Ramos (cell line): Measurements from ENCODE around the gene FBXL5.

ENCODE experiments used
- in situ Hi-C: fragments of 300-500 bp; cut with MboI; formaldehyde crosslinking; loops from one replicate; pipeline ENCODE4 v1.14.3; 2022; ENCODE audit warnings: low sequenced_read_pairs; ENCODE audit not compliant: unreplicated experiment

Gene FBXL5

DNA sequence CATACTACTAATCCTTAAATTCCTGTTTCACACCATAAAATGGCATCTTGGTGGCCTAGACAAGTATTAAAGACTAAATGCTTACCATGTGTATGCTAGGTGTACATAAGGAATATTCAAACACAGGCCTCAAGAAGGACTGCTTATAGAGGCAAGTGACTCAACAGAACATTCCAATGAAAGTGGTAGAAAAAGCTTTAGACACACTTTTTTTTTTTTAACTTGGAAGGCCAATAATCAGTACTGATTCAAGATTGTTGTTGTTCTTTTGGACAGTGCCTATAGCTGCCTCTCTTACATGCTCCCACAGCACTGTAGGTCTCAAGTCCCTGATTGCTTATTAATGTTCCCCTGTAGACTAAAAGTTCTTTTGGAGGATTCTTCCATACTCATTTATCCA lies 77.6 kb downstream of the FBXL5 start:
- in situ Hi-C loops: no loop called here

DNA sequence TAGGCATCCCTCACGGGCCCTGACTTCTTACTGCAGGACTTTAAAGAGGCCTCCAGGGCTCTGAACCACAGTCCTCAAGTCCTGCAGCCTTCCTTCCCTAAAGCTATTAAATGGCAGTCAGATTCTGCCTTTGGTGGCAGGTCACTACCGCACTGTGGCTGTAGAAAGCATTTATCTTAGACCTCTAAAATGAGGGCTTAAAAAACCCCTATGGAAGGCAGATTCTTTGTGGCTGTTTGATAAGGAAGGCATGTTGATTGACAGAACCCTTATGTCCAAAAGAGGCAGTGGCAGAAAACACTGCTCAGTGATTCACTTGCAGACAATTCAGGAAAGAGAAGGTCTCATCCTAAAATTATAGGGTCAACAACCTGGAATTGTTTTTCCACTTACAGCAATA lies 79.2 kb downstream of the FBXL5 start:
- in situ Hi-C loops: no loop called here

DNA sequence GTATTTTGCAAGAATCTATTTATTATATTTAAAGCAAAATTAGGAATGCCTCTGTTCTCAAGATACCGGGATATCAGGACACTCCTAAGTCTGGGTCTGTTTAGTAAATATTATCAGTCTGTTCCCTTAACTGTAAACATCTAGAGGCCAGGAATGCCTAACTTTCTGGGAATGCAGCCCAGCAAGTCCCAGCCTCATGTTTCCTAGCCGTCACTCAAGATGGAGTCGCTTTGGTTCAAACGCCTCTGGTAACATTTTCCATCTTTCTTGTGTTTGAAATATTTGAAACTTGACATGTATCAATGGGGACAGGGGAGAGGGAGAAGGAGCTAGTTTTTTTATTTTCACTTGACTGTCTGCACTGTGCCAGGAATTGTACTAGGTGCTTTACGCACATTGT lies 85.4 kb downstream of the FBXL5 start:
- in situ Hi-C loops: no loop called here

DNA sequence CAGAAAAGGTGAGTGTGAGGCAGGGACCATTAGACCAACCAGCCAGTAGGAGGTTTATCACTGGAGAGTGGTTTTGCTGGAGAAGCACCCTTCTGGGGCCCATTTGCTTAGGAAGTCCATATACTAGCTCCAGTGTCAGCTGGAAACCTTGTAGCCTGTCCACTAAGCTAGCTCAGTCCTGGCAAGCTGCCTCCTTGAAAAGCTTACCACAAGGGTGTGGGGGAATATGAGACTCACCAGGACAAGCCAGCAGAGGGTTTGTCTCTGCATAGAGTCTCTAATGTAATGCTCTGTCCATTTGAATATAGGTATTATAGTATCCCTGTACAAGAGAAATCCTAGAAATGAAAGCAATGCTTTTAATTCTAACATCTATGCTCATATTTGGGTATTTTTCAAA lies 86.3 kb downstream of the FBXL5 start:
- in situ Hi-C loops: no loop called here

DNA sequence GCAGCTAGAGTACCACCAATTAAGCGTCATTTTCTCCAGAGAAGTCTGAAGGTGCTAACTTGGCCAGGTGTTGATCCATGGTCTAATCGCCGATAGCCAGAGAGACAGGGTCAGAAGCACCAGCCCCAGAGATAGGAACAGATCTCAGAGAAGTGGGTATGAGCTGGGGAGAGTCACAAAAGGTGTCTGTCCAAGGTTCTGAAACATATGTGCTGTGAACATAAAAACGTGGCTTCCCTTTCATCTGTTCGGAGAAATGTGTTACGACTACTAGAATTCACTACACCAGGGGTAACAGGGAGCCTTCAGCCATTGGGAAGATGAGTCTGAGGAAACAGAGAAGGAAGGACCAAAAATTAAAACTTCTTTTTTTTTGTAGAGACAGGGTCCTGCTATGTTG lies 91.3 kb downstream of the FBXL5 start:
- in situ Hi-C loops: no loop called here

DNA sequence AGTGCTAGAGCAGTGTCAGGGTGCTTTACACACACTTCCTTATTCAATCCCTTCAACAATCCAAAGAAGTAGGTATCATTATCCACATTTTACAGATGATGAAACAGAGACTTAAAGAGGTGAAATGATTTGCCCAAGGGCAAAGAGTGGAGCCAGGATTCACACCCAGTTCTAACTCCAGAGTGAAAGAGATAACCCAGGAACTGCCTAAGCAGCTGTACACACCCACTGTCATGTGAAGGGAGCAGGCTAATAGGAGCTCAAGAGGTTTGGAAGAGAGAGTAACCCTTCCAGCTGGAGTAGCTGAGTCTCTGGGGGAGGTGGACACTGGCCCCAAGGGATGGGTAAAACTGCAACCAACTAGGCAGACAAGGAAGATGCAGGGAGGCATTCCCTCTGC lies 92.5 kb downstream of the FBXL5 start:
- in situ Hi-C loops: no loop called here

DNA sequence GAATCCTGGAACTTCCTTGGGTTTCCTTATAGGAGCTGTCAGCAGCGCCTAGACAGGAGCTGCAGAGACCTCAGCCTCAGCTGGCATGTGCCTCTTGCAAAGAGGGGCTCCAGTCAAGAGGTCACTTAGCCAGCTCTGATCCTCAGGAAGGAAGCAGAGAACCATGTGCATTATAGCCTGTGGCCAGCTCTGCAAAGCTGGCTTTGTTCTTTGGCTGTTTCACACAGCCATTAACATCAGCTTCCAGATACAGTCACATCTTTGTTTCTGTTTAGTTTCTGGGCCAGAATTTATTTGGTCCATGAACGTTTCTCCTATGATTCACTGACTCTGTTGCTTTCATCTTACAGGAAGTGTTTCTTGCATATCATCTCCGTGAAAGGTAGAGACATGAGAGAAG lies 93.0 kb downstream of the FBXL5 start:
- in situ Hi-C loops: no loop called here

DNA sequence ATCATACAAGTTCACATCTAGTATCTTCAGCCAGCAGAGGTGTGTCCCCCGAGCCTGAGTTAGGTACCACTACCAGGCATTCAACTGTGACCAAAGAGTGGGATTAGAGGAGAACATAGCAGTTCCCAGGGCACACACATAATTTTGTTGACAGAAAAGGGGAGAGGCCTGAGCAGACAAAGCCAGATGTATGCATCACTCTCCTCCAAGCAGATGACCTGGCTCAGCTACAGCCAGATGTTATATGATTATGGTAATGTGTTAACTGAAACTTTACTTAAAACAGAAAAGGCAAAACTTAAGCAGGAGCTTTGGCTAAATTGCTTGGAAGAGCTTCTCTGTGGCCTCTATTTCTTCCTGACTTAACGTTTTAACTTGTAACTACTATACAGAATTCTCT lies 96.6 kb downstream of the FBXL5 start:
- in situ Hi-C loops: no loop called here

DNA sequence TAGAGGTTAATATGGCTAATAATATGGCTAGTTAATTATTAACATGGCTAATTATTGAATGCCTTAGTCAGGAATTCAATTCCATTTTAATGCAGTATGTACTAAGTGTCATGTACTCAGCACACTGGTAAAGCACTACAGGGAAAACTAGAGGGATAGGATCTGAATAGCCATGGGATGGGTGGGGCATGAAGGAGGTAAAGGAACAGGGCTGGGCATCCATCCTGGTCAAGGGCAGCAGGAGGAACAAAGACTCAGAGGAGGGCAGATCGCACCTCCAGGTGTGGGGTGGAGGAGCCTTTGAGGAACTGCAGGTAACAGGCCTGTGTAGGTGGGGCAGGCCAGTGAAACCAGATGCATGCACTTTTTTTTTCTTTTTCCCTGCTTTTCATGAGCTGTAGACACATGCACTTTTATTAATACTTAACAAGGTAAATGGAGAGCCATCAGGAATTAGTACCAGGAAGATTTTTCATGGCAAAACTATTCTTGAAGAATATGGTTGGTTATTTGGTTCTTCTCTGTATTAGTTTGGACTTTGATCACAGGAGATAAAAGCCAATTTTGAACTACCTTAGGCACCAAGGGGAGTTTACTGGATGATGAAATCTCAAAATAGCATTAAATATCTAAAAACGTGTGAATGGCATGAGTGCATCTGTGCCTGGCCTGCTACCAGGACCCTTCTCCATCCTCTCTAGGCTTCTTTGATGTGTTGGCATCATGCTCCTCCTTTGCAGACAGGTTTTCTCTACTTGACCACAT lies 97.2 kb downstream of the FBXL5 start:
- in situ Hi-C loops: no loop called here

DNA sequence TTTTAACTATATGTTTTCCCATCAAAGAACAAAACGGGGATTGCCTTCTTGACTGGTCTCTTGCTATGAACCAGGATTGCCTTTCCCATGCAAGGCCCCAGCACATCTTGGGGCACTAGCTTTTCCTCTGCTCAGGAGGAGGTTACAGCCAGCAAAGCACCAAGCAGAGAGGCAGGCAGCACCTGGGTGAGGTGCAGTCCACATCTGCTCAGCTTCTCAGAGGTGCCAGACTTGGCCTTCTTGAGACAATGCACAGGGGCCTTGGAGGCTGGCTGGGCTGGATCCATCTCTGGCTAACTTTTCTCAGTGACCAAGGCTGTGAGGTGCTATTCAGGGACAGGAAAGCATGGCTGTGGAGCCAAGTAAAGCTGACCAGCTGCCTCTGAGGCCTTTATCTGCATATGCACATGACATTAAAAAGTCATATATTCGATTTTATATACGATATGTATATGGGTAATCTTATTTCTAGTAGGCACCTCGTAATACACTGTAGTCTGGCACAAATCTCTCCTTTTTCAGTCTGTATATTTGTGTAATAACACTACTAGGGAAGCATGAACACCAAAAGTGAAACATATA lies 98.6 kb downstream of the FBXL5 start:
- in situ Hi-C loops: no loop called here
